ENCODE measurements around the gene MRGPRE. TPM values are rescaled to one million over a fixed set of nuclear protein-coding genes. Genes with fewer than 3 reads are reported as not detected.

Gene MRGPRE
- total and polyA plus RNA-seq, 12 donors, result 0.21 to 2.5 (median 0.51) TPM; not detected in 3

DNA sequence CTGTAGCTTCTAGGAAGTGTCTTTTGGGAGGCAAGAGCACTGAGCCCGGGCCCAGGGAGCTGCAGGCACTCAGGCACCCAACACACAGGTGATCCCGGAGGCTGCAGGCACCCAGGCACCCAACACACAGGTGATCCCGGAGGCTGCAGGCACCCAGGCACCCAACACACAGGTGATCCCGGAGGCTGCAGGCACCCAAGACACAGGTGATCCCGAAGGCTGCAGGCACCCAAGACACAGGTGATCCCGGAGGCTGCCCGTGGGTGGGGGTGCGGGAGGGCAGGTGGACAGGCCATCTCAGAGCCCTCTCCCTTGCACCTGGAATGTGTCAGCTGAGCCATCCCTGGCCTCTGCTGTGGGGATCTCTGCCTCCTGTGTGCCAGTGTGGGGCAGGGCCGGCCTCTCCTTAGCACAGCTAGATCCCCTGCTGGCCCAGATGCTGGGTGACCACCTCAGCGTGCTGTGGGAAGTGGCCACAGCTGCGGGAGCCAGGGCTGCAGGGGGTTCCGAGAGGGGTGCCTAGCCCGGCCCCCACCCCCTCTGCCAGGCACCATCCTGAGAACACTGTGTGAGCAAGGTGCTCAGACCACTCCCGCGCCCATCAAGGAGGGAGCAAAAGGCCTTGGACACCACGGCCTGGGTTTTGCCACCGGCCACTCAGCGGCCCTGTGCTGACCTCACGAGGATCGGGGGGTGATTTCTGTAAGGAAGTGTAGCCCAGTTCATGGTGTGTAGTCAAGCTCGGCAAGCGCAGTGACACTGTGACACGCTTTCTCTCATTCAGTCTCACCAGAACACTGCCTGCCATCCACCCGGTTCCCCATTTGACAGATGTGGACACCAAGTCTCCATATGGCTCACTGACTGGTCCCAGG lies 27.8 kb downstream of the MRGPRE start:
- 79 to 81% methylated on average over 24 of the region's 24 CpGs for WGBS, 2 donors
- TF ChIP-seq, protein P1, sequence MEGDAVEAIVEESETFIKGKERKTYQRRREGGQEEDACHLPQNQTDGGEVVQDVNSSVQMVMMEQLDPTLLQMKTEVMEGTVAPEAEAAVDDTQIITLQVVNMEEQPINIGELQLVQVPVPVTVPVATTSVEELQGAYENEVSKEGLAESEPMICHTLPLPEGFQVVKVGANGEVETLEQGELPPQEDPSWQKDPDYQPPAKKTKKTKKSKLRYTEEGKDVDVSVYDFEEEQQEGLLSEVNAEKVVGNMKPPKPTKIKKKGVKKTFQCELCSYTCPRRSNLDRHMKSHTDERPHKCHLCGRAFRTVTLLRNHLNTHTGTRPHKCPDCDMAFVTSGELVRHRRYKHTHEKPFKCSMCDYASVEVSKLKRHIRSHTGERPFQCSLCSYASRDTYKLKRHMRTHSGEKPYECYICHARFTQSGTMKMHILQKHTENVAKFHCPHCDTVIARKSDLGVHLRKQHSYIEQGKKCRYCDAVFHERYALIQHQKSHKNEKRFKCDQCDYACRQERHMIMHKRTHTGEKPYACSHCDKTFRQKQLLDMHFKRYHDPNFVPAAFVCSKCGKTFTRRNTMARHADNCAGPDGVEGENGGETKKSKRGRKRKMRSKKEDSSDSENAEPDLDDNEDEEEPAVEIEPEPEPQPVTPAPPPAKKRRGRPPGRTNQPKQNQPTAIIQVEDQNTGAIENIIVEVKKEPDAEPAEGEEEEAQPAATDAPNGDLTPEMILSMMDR (IDR thresholded peaks at IDR 0.05), result no peak
- intact Hi-C loops (cut with DNase I), result no loop called here

DNA sequence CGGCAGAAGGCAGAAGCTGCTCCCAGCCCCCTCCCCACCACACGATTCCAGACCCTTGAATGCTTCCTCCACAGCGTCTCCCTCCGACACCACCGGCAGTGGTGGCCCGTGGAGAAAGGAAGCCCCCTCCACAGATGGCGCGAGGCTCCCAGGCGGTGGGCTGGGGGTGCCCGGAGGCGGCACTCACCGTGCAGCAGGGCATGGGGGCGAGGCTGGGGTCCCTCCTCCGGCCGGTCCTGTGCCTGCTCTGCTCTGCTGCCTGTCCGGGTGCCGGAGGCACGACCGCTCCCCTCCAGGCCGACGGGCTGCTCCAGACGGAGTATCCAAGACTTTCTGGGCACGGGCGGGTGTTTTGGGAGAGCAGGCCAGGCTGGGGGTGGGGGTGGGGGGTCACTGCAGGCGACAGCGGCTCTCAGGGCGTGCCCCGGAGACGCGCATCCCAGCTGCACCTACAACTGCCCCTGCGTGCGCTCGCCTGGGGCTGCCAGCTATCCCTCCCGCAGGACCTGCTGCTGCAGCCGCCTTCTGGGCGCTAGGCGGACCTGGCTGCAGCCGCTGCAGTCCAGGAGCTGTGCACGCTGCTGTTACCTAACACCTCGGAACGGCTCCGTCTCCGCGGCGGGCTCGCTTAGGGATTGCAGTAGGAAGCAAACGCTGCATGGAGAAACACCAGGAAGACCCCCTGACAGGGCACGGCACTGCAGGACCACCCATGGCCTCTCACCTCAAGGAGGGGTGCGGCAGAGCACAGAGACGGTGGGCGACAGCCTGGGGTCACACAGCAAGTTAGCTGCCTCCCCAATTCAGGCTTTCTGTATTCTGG lies 28.8 kb downstream of the MRGPRE start:
- Histone ChIP-seq H3K36me3 (no peaks in the 10 kb centered on the region), H3K4me3 (peak overlapping the region in 1 of 10 donors; percentile 3), H3K4me1 (peaks cover 3 to 26% (median 13%) of the 10 kb centered on the region in 9 donors), H3K27me3 (peaks cover 13 to 66% (median 57%) of the 10 kb centered on the region in 7 donors), H3K27ac (no peak overlapping the region), H3K9me3 (no peaks in the 10 kb centered on the region)
- intact Hi-C loops (cut with DNase I), result no loop called here
- DNase-seq, result no peak
- ATAC-seq, result peak in 3 of 8 donors; percentile 12 to 38 (median 27)
- TF ChIP-seq, protein P1 (IDR thresholded peaks at IDR 0.05), result no peak
- 2 to 4% methylated on average over 47 to 51 of the region's 51 CpGs for WGBS, 2 donors

More for the DNA sequence above, 27.8 kb downstream of the MRGPRE start:
- Histone ChIP-seq H3K36me3 (no peaks in the 10 kb centered on the region), H3K4me1 (peaks cover 3 to 26% (median 13%) of the 10 kb centered on the region in 9 donors), H3K27me3 (peaks cover 13 to 60% (median 52%) of the 10 kb centered on the region in 7 donors), H3K27ac (no peak overlapping the region), H3K4me3 (no peak overlapping the region), H3K9me3 (no peaks in the 10 kb centered on the region)
- ATAC-seq (peak in 1 of 8 donors; percentile 18), DNase-seq (no peak)

DNA sequence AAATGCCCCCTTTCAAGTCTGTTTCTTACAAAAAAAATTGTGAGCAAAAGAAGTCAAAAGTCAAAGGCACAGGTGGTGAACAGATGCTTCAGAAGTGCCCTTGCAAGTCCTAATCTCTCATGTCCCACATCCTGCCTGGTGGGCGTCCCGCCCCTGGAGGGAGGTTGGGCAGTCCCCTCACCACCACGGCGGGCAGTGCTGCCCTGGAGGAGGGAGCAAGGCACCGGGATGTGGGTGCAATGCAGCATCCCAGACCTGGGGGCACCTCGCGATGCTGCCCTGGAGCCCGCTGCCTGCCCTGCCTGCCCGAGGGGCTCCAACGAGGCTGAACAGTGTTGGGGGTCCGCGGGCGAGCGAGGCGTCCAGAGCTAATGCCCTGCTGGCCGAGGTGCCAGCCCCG lies 29.5 kb downstream of the MRGPRE start:
- ATAC-seq (no peak), DNase-seq (no peak)
- H3K4me3 ChIP-seq, result no peak overlapping the region
- intact Hi-C loops (cut with DNase I), result no loop called here
- peaks cover 13 to 72% (median 57%) of the 10 kb centered on the region in 7 donors for H3K27me3 ChIP-seq
- no peaks in the 10 kb centered on the region for H3K9me3 ChIP-seq
- peaks cover 3 to 26% (median 13%) of the 10 kb centered on the region in 9 donors for H3K4me1 ChIP-seq
- TF ChIP-seq, protein P1 (IDR thresholded peaks at IDR 0.05), result no peak
- 8 to 15% methylated on average over 17 of the region's 17 CpGs for WGBS, 2 donors
- H3K27ac ChIP-seq, result no peak overlapping the region
- no peaks in the 10 kb centered on the region for H3K36me3 ChIP-seq

DNA sequence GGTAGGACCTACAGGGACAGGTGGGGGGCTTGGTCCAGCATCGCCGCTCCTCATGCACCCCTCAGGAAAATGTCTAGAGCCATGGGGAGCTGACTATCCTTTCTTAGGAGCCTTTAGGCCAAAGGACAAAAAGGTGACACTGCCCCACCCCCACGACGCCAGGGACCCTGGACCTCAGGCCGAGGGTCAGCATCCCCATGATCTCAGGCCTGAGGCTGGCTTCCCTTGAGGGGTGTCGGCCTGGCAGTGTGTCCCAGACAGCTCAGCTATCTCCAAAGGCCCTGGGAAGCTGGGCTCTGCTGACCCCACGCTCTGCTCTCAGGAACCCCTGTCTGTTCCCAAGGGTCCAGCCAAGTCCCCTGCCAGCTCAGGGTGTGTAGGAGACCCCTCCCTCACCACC lies 29.9 kb downstream of the MRGPRE start:
- Histone ChIP-seq H3K27ac (no peak overlapping the region), H3K4me1 (peaks cover 3 to 26% (median 13%) of the 10 kb centered on the region in 9 donors), H3K36me3 (no peaks in the 10 kb centered on the region), H3K27me3 (peaks cover 13 to 72% (median 57%) of the 10 kb centered on the region in 7 donors), H3K9me3 (no peaks in the 10 kb centered on the region), H3K4me3 (no peak overlapping the region)
- TF ChIP-seq, protein P1 (IDR thresholded peaks at IDR 0.05), result no peak
- DNase-seq, result no peak
- 65 to 66% methylated on average over 7 of the region's 7 CpGs for WGBS, 2 donors
- ATAC-seq, result no peak
- intact Hi-C loops (cut with DNase I), result no loop called here

Measured in heart right ventricle (tissue), 16 donors.